Endothelial cell of umbilical vein (primary cell): Measurements from ENCODE around the gene PSMD10. TPM values are rescaled to one million over a fixed set of nuclear protein-coding genes. Genes with fewer than 3 reads are reported as not detected.

Experiments used
- BruUV-seq: library from RNA; stranded (reverse); fragments of 400-500 nt; replicated peaks from 2 replicates; lab custom pipeline; 2021; lab: Mats Ljungman, UMichigan
- CTCF ChIA-PET: fragments of 300-600, 350-600 bp; sonication (Branson Sonifier 250); formaldehyde crosslinking; loops from one replicate; lab custom pipeline; 2021; ENCODE audit warnings: antibody characterized with exemption, inconsistent platforms; lab: Charles Lee
- POLR2A ChIA-PET: fragments of 300-600, 350-600 bp; sonication (Branson Sonifier 250); formaldehyde crosslinking; loops from one replicate; lab custom pipeline; 2021; ENCODE audit warnings: antibody characterized with exemption, inconsistent platforms; lab: Charles Lee
- DNase-seq: peaks from one replicate; pipeline ENCODE4 v3.0.0-alpha.2; 2011; ENCODE audit warnings: low read depth, low spot score
- FAIRE-seq: peaks from 2 replicates; lab custom pipeline; 2011; peaks lifted over from hg19 to GRCh38; lab: Jason Lieb, UNC
- H2AFZ ChIP-seq: 2 replicates; pipeline ENCODE4 v1.6.0; 2012; ENCODE audit warnings: low read depth, low read length, control low read depth, inconsistent platforms
- H3K27ac ChIP-seq: 2 replicates; pipeline ENCODE4 v1.5.1; 2011; ENCODE audit warnings: low read depth, mild to moderate bottlenecking, control low read depth, low read length, moderate library complexity; ENCODE audit not compliant: insufficient read depth
- H3K27me3 ChIP-seq, 2 experiments: 2 replicates each; pipeline versions ENCODE4 v1.6.0 to v1.6.1; 2011; ENCODE audit warnings: low read length in 2 of 2, mixed read lengths in 1 of 2; ENCODE audit not compliant: control insufficient read depth in 2 of 2, insufficient read depth in 2 of 2
- H3K36me3 ChIP-seq, 2 experiments: 2 replicates in 1 of 2; 3 replicates in 1 of 2; pipeline ENCODE4 v1.5.1; 2011; ENCODE audit warnings: low read length in 2 of 2, mild to moderate bottlenecking in 1 of 2, moderate library complexity in 1 of 2; ENCODE audit not compliant: control insufficient read depth in 2 of 2, insufficient read depth in 2 of 2; ENCODE audit errors: extremely low read depth in 1 of 2
- H3K4me1 ChIP-seq: 3 replicates; pipeline ENCODE4 v1.5.1; 2011; ENCODE audit warnings: mild to moderate bottlenecking, low read length; ENCODE audit not compliant: control insufficient read depth, insufficient read depth; ENCODE audit errors: extremely low read depth
- H3K4me2 ChIP-seq: 2 replicates; pipeline ENCODE4 v1.6.1; 2011; ENCODE audit warnings: low read length, control low read depth, mixed read lengths; ENCODE audit not compliant: insufficient read depth
- H3K4me3 ChIP-seq, 3 experiments: fragments of 200-600 bp in 1 of 3; sonication (generic), shearing (Covaris generic) in 1 of 3; replicated peaks in 1 of 3; 2 replicates each; pipeline ENCODE4 v1.5.1; 2011 to 2016; ENCODE audit warnings: control low read depth in 3 of 3, low read length in 3 of 3, mild to moderate bottlenecking in 2 of 3, inconsistent platforms in 1 of 3, low read depth in 1 of 3, moderate library complexity in 1 of 3; ENCODE audit not compliant: insufficient read depth in 1 of 3
- H3K79me2 ChIP-seq: 2 replicates; pipeline ENCODE4 v1.6.0; 2012; ENCODE audit warnings: low read length, inconsistent platforms; ENCODE audit not compliant: control insufficient read depth, insufficient read depth
- H3K9ac ChIP-seq: replicated peaks from 2 replicates; pipeline ENCODE3; 2011; ENCODE audit warnings: low read length, control low read depth; ENCODE audit not compliant: insufficient read depth; ENCODE audit errors: extremely low read depth
- H3K9me1 ChIP-seq: replicated peaks from 3 replicates; pipeline ENCODE4 v1.6.0; 2011; ENCODE audit warnings: mild to moderate bottlenecking, low read length; ENCODE audit not compliant: control insufficient read depth, insufficient read depth; ENCODE audit errors: extremely low read depth
- H3K9me3 ChIP-seq: replicated peaks from 2 replicates; pipeline ENCODE4 v1.5.1; 2012; ENCODE audit warnings: low read length, inconsistent platforms; ENCODE audit not compliant: control insufficient read depth, insufficient read depth
- H4K20me1 ChIP-seq: replicated peaks from 2 replicates; pipeline ENCODE3; 2011; ENCODE audit warnings: mild to moderate bottlenecking, low read length; ENCODE audit not compliant: control insufficient read depth, insufficient read depth; ENCODE audit errors: extremely low read depth
- EZH2 ChIP-seq: IDR thresholded peaks from 2 replicates; pipeline ENCODE4 v1.6.1; 2012; ENCODE audit warnings: borderline replicate concordance, low read depth, mild to moderate bottlenecking, moderate library complexity, low read length, inconsistent platforms; ENCODE audit not compliant: severe bottlenecking
- FOS ChIP-seq: IDR thresholded peaks from 2 replicates; pipeline ENCODE4 v1.6.1; 2011; ENCODE audit warnings: mild to moderate bottlenecking, low read length, moderate library complexity, borderline replicate concordance; ENCODE audit not compliant: insufficient read depth
- GATA2 ChIP-seq: IDR thresholded peaks from 2 replicates; pipeline ENCODE4 v1.7.0; 2011; ENCODE audit warnings: low read depth, mild to moderate bottlenecking, moderate library complexity, mixed read lengths, low read length; ENCODE audit not compliant: insufficient read length, insufficient read depth
- JUN ChIP-seq: IDR thresholded peaks from 2 replicates; pipeline ENCODE4 v1.6.1; 2011; ENCODE audit warnings: borderline replicate concordance, low read depth; ENCODE audit not compliant: insufficient read length, insufficient read depth
- MYC ChIP-seq: IDR thresholded peaks from one replicate; pipeline ENCODE4 v1.6.1; 2011; ENCODE audit warnings: mild to moderate bottlenecking, low read depth, low read length
- POLR2A ChIP-seq: IDR thresholded peaks from 2 replicates; pipeline ENCODE4 v1.6.1; 2012; ENCODE audit warnings: low read depth, mild to moderate bottlenecking, control low read depth, low read length
- POLR2AphosphoS5 ChIP-seq: IDR thresholded peaks from 2 replicates; pipeline ENCODE4 v1.6.1; 2012; ENCODE audit warnings: low read depth, mild to moderate bottlenecking, control low read depth, low read length, moderate library complexity; ENCODE audit not compliant: insufficient read depth
- dilution Hi-C: fragments of 300-500 bp; cut with MboI; formaldehyde crosslinking; loops from one replicate; pipeline ENCODE4 v1.15.0; 2019; ENCODE audit warnings: low sequenced_read_pairs; ENCODE audit not compliant: extremely low pct_ligation_motif_present
- intact Hi-C: fragments of 100-400 bp; cut with micrococcal nuclease; formaldehyde crosslinking; loops from one replicate; pipeline ENCODE4 v1.10.0; 2022
- polyA plus RNA-seq, 4 experiments: library from polyadenylated mRNA; depleted of rRNA in 3 of 4; stranded (reverse) in 3 of 4; unstranded in 1 of 4; fragments of >200 nt; gene quantifications; 2 replicates each; pipeline versions ENCODE4 v1.2.1 to v1.2.3, GENCODE V29; 2011 to 2012; ENCODE audit warnings: missing spikeins in 1 of 4
- total RNA-seq: library from RNA; stranded (reverse); gene quantifications from 2 replicates; pipeline ENCODE4 v1.2.3, GENCODE V29; 2021
- TF ChIP-seq, protein P1 (sequence below), 2 donors: IDR thresholded peaks; 1 replicate in 1 of 2; 2 replicates in 1 of 2; pipeline ENCODE4 v1.5.1; 2011; ENCODE audit warnings: low read length in 2 of 2, mild to moderate bottlenecking in 2 of 2, moderate library complexity in 2 of 2, control low read depth in 1 of 2, inconsistent platforms in 1 of 2, low read depth in 1 of 2; ENCODE audit not compliant: insufficient read depth in 1 of 2; ENCODE audit errors: extremely low read depth in 1 of 2
- TF ChIP-seq, protein P2 (sequence below): IDR thresholded peaks from 2 replicates; pipeline ENCODE4 v1.6.1; 2011; ENCODE audit not compliant: insufficient read depth, insufficient read length

PSMD10 gene
- total and polyA plus RNA-seq, 2 donors (not counting 3 experiments of a cell fraction or from before 2014, with no cell fraction given) = 82.7 to 93.8 TPM

DNA sequence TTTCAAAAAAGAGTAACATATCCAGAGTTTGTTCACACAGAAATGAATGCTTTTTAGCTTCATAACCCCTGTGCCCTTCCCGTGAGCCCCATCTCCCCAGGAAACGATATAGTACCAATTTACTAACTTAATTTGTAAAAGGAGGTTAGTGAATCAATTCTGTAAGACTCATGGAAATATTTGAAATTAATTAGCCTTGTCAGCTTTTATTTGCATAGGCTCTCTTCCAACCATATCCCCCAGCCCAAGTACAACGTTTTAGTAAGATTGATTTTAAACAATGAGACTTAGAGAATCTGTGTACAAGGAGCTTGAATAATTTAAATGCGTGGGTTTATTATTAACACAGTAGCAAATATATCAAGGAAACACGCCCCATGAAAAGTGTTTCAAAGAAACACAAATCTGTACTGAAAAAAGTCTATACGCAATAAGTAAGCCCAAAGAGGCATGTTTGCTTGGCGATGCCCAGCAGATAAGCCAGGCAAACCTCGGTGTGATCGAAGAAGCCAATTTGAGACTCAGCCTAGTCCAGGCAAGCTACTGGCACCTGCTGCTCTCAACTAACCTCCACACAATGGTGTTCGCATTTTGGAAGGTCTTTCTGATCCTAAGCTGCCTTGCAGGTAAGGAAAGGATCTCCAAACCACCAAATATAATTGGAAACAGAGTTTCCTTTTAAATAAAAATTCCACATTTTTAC is 46.6 kb downstream of the PSMD10 start, which contains the start of gene VSIG1:
VSIG1 (plus strand) TSS at position 512 of the 703 bp plus-strand sequence; CDS start at position 578, 66 bp downstream.
- Histone ChIP-seq H3K27ac (no peak within 1 kb of the TSS), H3K9ac (no peak within 1 kb of the TSS), H3K9me3 (no peaks in the 10 kb centered on the region), H2AFZ (no peak within 1 kb of the TSS), H3K4me1 (no peaks in the 10 kb centered on the region), H3K9me1 (no peaks in the 10 kb centered on the region), H3K4me3 (no peak within 1 kb of the TSS), H3K4me2 (no peak within 1 kb of the TSS), H4K20me1 (no peaks in the 10 kb centered on the region), H3K27me3 (no peaks in the 10 kb centered on the region), H3K79me2 (no peaks in the 10 kb centered on the region), H3K36me3 (no peaks in the 10 kb centered on the region)
- intact Hi-C loops = no loop called here
- dilution Hi-C loops = no loop called here
- TF ChIP-seq MYC = no peak
- no peak for TF ChIP-seq FOS
- no peak for TF ChIP-seq GATA2
- TF ChIP-seq POLR2AphosphoS5 = no peak
- TF ChIP-seq JUN = no peak
- no peak for TF ChIP-seq POLR2A
- TF ChIP-seq, protein P1, sequence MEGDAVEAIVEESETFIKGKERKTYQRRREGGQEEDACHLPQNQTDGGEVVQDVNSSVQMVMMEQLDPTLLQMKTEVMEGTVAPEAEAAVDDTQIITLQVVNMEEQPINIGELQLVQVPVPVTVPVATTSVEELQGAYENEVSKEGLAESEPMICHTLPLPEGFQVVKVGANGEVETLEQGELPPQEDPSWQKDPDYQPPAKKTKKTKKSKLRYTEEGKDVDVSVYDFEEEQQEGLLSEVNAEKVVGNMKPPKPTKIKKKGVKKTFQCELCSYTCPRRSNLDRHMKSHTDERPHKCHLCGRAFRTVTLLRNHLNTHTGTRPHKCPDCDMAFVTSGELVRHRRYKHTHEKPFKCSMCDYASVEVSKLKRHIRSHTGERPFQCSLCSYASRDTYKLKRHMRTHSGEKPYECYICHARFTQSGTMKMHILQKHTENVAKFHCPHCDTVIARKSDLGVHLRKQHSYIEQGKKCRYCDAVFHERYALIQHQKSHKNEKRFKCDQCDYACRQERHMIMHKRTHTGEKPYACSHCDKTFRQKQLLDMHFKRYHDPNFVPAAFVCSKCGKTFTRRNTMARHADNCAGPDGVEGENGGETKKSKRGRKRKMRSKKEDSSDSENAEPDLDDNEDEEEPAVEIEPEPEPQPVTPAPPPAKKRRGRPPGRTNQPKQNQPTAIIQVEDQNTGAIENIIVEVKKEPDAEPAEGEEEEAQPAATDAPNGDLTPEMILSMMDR (IDR thresholded peaks at IDR 0.05; ENCODE audit: extremely low read depth in 1 of 2, insufficient read depth in 1 of 2, low read depth in 1 of 2, low read length in 2 of 2) = no peak
- no peak for TF ChIP-seq EZH2
- TF ChIP-seq, protein P2, sequence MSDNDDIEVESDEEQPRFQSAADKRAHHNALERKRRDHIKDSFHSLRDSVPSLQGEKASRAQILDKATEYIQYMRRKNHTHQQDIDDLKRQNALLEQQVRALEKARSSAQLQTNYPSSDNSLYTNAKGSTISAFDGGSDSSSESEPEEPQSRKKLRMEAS = no peak
- DNase-seq (no peak), FAIRE-seq (no peak)
- no TSS peak for BruUV-seq
- ChIA-PET CTCF (interaction anchor here (1.4 kb wide), 1 partner anchor 8 kb away, joined by 3 read pairs; no protein-coding TSS in a partner anchor), POLR2A (no interaction called here)
